ENCODE results near the gene RC3H1.

Gene RC3H1

GRCh38 chr1:173920861-173921260, 101.3 kb downstream of the RC3H1 start:
- TF ChIP-seq FOXP2 (optimal IDR thresholded peaks at IDR 0.05; ENCODE audit: borderline replicate concordance, extremely low read depth, extremely low read length, insufficient read depth): no peak
- TF ChIP-seq TAF1 (IDR thresholded peaks at IDR 0.05; ENCODE audit: borderline replicate concordance, insufficient read depth, low read length): no peak
- TF ChIP-seq POLR2AphosphoS5 (IDR thresholded peaks at IDR 0.05; ENCODE audit: low read depth, low read length): no peak
- TF ChIP-seq REST (IDR thresholded peaks at IDR 0.05; ENCODE audit: insufficient read depth in 1 of 2, low read depth in 2 of 2, low read length in 2 of 2): no peak

GRCh38 chr1:173917635-173918493, 104.3 kb downstream of the RC3H1 start:
- TF ChIP-seq REST (IDR thresholded peaks at IDR 0.05; ENCODE audit: insufficient read depth in 1 of 2, low read depth in 2 of 2, low read length in 2 of 2) (no peak), POLR2AphosphoS5 (IDR thresholded peaks at IDR 0.05; ENCODE audit: low read depth, low read length) (no peak), SIN3A (IDR thresholded peaks at IDR 0.05; ENCODE audit: borderline replicate concordance, insufficient read depth, low read length) (no peak), TAF1 (IDR thresholded peaks at IDR 0.05; ENCODE audit: borderline replicate concordance, insufficient read depth, low read length) (no peak), FOXP2 (optimal IDR thresholded peaks at IDR 0.05; ENCODE audit: borderline replicate concordance, extremely low read depth, extremely low read length, insufficient read depth) (no peak)

- no peak for TF ChIP-seq TAF1 (IDR thresholded peaks at IDR 0.05; ENCODE audit: borderline replicate concordance, insufficient read depth, low read length)
- no peak for TF ChIP-seq REST (IDR thresholded peaks at IDR 0.05; ENCODE audit: insufficient read depth in 1 of 2, low read depth in 2 of 2, low read length in 2 of 2)
- TF ChIP-seq SIN3A (IDR thresholded peaks at IDR 0.05; ENCODE audit: borderline replicate concordance, insufficient read depth, low read length): no peak
- TF ChIP-seq POLR2AphosphoS5 (IDR thresholded peaks at IDR 0.05; ENCODE audit: low read depth, low read length): no peak
- no peak for TF ChIP-seq FOXP2 (optimal IDR thresholded peaks at IDR 0.05; ENCODE audit: borderline replicate concordance, extremely low read depth, extremely low read length, insufficient read depth)
These were observed 105.0 kb downstream of the RC3H1 start, which contains the start of gene SERPINC1 for GRCh38 chr1:173917149-173917548. Gene SERPINC1 (minus strand): TSS chr1:173917327. CDS start chr1:173917259, 68 bp downstream.

GRCh38 chr1:173916667-173917066, 105.5 kb downstream of the RC3H1 start:
- TF ChIP-seq FOXP2 (optimal IDR thresholded peaks at IDR 0.05; ENCODE audit: borderline replicate concordance, extremely low read depth, extremely low read length, insufficient read depth): no peak
- TF ChIP-seq POLR2AphosphoS5 (IDR thresholded peaks at IDR 0.05; ENCODE audit: low read depth, low read length): no peak
- TF ChIP-seq SIN3A (IDR thresholded peaks at IDR 0.05; ENCODE audit: borderline replicate concordance, insufficient read depth, low read length): no peak
- no peak for TF ChIP-seq TAF1 (IDR thresholded peaks at IDR 0.05; ENCODE audit: borderline replicate concordance, insufficient read depth, low read length)
- TF ChIP-seq REST (IDR thresholded peaks at IDR 0.05; ENCODE audit: insufficient read depth in 1 of 2, low read depth in 2 of 2, low read length in 2 of 2): no peak

Data from PFSK-1 (cell line).